ENCODE results near the gene ACP5. TPM values are rescaled to one million over a fixed set of nuclear protein-coding genes. Genes with fewer than 3 reads are reported as not detected.
"Not testable (repeated sequence)": the region's sequence is repeated elsewhere in the genome, so short reads cannot be mapped to it uniquely, and the experiment has no call there.

ACP5 gene
- total RNA-seq (2014; rRNA removed; shearing (Covaris generic)): 1.8 and 2.4 TPM in 2 replicates
- 2.1 and 2.7 TPM in 2 replicates for polyA plus RNA-seq (2015; cell fraction: cytosol; rRNA removed)
- 4.2 and 4.4 TPM in 2 replicates for polyA plus RNA-seq (2015; cell fraction: nucleus; rRNA removed)

DNA sequence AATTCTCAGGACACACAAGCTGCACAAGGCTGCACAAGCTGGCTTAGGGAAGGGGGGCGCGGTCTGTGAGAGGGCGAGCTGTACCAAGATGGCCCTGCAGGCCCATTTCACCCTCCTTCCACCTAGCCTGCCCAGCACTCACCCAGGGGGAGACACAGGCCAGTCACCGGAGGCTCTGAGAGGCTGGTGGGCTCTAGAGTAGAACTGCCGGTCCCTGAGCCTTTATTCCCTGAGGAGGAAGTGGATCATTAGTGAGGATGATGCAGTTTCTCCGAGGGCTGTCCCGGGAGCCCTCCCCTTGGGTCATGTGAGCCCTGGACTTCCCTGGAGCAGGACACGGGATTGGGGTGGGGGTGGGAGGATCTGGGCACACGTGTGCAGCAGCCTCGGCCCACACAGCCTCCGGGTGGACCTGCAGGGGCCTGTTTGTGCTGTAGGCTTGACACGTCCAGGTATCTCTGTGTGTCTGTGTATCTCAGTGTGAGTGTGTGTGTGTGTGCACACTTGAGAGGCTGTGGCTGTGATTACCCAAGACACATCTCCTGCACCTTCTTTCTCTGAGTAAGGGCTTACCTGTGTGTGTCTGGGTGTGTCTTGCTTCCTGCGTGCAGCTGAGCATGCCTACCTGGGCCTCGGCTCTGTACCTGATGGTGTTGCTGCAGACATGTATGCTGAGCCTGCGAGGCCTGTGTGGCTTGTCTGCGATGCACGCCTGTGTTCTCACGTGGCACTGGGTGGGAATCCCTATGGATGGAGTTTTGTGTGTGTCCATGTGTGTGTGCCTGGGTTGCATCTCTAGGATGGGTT is at the start of gene ACP5:
TSS of gene ACP5 (minus strand) at position 195 of the 807 bp plus-strand sequence. CDS start 328 bp downstream, outside the sequence.
- no peak for DNase-seq (ENCODE audit: low read depth)

DNA sequence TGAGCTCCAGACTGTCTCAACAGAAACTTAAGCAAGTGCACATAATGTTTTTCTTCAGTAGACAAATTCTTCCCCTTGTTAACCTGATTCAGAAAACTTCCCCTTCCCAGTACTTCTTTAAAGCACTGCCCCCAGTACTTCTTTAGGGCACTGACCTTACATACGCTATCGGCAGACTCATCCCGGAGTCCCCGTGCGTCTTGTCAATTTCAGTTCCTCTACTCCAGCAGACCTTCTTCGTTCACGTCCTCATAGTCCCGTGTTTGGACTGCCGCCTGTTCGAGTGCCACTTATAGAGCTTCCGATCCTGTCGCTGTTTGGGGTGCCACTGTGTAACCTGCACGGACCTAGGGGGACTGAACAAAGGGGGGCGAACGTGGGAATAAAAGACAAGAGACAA is 48.8 kb upstream of the ACP5 start:
- no peak for DNase-seq (ENCODE audit: low read depth)

DNA sequence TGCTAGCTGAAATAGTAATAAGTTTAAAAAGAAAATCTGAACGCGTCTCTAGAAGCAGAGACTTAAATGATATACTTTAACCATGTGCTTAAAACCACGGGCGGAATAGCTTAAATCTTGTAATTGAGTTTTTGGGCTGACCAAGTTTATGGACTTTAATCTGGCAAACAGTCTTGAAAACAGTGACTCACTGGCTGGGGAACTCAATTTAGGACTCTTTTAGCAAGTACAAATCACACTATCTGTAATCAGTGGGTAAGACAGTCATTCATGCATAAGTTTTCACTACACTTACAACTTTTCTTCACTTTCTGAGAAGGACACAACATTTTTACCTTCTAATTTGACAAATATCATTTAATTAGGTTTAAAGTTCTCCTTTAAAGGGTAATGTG is 46.6 kb upstream of the ACP5 start:
- DNase-seq (ENCODE audit: low read depth): no peak

- not testable (repeated sequence) for DNase-seq (ENCODE audit: low read depth)
Measured at GRCh38 chr19:11622401-11622800, 45.0 kb upstream of the ACP5 start.

GRCh38 chr19:11620553-11620952 is 43.1 kb upstream of the ACP5 start:
- no peak for DNase-seq (ENCODE audit: low read depth)

DNA sequence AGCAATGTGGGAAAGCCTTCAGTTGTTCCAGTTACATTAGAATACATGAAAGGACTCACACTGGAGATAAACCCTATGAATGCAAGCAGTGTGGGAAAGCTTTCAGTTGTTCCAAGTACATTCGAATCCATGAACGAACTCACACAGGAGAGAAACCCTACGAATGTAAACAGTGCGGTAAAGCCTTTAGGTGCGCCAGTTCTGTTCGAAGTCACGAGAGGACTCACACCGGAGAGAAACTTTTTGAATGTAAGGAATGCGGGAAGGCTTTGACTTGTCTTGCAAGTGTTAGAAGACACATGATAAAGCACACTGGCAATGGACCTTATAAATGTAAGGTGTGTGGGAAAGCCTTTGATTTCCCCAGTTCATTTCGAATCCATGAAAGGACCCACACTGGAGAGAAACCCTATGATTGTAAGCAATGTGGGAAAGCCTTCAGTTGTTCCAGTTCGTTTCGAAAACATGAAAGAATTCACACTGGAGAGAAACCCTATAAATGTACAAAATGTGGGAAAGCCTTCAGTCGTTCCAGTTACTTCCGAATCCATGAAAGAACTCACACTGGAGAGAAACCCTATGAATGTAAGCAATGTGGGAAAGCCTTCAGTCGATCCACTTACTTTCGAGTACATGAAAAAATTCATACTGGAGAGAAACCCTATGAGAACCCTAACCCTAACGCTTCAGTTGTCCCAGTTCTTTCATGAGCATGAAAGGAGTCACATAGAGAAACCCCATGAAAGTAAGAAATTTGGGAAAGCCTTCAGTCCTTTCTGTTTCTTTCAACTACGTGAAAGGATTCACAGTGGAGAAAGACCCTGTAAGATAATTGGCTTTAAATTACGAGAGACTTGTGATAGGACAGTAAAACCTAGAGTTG is 40.0 kb upstream of the ACP5 start:
- no peak for DNase-seq (ENCODE audit: low read depth)

GRCh38 chr19:11612816-11613511 is 35.5 kb upstream of the ACP5 start:
- no peak for DNase-seq (ENCODE audit: low read depth)

- DNase-seq (ENCODE audit: low read depth): no peak
Measured at GRCh38 chr19:11611730-11612129, 34.3 kb upstream of the ACP5 start.

GRCh38 chr19:11606484-11606883 is 29.0 kb upstream of the ACP5 start:
- no peak for DNase-seq (ENCODE audit: low read depth)

DNA sequence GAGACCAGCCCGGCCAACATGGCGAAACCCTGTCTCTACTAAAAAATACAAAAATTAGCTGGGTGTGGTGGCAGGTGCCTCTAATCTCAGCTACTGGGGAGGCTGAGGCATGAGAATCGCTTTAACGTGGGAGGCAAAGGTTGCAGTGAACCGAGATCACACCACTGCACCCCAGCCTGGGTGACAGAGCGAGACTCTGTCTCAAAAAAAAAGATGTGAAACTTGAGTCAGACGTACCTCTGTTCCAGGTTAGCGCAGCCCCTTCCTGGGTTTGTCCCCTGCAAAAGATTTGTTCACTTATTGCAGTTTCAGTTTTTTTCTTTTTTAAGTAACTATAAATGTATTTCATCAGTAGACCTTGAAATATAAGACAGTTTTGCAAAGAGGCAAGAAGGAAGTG is 22.3 kb upstream of the ACP5 start:
- DNase-seq (ENCODE audit: low read depth): not testable (repeated sequence)

GRCh38 chr19:11598746-11599145 is 21.3 kb upstream of the ACP5 start:
- no peak for DNase-seq (ENCODE audit: low read depth)

- no peak for DNase-seq (ENCODE audit: low read depth)
Measured at GRCh38 chr19:11598103-11598483, 20.6 kb upstream of the ACP5 start.

DNA sequence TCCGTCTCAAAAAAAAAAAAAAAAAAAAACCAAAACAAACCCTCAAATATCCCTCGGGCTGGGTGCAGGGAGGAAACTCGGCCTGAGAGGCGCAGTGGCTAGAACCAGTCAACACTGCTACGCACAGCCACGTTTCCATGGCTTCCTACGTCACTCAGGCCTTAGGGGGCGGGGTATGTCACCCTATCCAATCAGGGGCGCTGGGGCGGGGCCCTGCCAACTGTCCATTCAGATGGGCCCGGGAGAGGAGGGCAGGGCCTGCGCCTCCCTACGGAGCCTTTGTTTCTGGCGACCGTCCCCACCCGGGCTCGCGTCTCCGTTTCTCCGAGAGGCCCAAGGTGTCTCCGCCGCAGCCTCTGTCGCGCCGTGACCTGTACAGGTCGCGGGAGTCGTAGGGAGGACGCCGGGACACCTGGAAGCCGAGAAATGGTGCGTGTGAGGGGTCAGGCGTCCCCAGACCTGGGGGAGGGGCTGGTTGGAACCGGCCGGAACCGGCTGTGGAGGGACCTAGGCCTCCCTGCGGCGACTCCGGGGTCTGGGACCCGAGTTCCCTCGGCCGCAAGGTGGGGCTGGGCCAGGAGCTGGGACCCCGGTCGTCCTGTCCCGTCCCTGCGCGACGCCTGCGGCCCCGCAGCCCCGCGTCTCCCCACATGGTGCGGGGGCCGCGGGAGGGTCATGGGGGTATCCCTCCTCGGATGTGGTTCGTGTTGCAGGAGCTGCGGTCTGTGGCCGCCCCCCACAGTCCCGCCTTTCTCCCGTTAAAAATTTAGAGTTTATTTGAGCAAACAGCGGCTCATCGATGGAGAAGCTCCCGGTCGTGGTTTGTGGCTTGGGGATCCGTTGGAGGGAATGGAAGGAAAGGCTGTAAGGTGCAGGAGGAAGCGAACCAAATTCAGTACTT is 20.0 kb upstream of the ACP5 start, which contains the start of gene ZNF627:
TSS of gene ZNF627 (plus strand) at position 282 of the 901 bp plus-strand sequence. CDS start at position 427, 145 bp downstream.
- peak; percentile 96 for DNase-seq (ENCODE audit: low read depth)

DNA sequence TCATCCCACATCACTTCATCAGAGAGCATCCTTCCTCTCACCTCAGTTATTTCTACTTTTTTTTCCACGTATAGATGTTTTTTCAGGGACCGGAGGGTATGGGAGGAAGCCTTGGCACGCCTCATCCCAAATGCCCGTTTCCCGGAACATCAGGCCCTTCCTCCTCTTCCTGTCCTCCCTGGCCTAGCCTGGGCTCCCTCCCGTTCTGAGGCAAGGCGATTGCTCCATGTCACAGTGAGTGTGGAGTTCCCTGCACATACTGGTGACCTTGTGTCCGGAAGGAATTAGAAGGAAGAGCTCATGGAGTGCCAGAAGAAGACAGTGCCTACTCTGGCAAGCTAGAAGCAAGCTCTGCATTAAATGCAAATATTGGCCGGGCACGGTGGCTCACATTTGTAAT is 18.7 kb upstream of the ACP5 start:
- DNase-seq (ENCODE audit: low read depth): no peak

DNA sequence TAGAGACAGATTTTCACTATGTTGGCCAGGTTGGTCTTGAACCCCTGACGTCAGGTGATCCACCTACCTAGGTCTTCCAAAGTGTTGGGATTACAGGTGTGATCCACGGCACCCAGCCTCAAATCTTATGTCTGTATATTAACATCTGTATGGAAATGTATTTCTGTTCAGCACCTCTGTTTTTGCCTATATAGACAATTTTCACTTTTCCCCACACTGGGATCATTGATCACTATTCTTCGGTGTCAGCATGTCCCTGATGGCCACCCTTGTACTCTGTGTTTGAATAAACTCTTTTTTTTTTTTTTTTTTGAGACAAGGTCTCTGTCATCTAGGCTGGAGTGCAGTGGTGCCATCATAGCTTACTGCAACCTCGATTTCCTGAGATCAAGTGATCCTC is 16.6 kb upstream of the ACP5 start:
- DNase-seq (ENCODE audit: low read depth): no peak

DNA sequence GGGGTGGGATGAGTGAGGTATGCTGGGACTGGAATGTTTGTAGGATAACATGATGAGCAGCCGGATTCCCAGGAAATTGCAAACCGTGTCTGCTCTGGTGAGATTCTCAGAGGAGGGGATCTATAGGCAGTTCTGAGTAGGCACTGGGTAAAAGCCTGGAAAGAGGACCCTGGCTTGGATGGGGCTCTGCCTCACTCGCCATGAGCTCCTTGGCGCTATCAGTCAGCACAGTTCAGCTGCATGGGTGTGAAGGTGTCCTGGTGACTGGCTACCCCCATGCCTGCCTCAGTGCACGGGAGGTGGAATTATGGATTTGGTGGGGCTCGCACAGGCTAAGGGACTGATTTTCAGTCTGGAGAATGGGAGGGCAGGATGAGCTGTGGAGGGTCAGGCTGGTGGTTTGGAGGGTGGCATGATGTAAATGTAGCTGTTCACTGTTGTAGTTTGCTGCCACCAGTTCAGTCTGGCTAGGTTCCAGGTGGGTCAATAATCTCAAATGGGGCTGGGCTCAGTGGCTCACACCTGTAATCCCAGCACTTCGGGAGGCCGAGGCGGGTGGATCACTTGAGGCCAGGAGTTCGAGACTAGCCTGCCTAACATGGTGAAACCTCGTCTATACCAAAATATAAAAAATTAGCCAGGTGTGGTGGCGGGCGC is 10.7 kb upstream of the ACP5 start:
- DNase-seq (ENCODE audit: low read depth): no peak

DNA sequence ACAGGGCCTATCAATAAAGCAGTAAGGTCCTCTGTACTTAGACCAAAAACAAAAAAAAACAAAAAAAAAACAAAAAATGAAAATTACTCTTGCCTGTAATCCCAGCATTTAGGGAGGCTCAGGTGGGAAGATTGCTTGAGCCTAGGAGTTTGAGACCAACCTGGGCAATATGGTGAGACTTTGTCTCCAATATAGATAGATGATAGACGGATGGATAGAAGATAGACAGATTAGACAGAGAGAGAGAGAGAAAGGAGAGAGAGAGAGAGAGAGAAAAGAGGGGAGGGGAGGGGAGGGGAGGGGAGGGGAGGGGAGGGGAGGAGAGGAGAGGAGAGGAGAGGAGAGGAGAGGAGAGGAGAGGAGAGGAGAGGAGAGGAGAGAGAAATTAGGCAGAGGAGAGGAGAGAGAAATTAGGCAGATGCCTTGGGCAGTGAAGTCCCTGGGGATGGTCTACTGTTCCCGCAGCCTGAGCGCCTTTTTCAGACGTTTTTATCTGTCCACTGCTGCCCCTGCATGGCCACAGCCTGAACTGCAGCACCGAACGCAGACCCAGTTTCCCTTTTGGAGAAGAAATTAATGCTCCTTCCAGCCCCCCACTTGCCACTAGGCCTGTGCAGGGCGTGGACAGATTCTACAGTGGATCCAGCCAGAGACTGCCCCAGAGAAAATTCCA is 10.0 kb upstream of the ACP5 start:
- DNase-seq (ENCODE audit: low read depth): peak; percentile 65

- no peak for DNase-seq (ENCODE audit: low read depth)
Measured at GRCh38 chr19:11586331-11586730, 8.9 kb upstream of the ACP5 start.

DNA sequence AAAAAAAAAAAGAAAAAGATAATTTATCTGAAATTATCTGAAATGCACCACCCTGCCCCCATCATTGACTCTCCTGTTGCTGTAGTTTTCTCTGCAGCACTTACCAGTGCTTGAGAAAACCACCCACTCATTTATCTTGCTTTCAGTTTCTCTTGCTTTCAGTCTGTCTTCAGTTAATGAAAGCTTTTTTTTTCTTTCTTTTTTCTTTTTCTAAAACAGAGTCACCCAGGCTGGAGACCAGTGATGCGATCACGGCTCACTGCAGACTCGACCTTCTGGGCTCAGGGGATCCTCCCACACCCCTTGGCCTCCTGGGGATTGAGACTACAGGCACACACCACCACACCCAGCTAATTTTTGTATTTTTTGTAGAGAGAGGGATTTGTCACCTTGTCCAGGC is 4.3 kb upstream of the ACP5 start:
- DNase-seq (ENCODE audit: low read depth): no peak

All from HT1080 (cell line).